Caco-2 (cell line): ENCODE measurements around the gene CLEC4G. TPM values are rescaled to one million over a fixed set of nuclear protein-coding genes. Genes with fewer than 3 reads are reported as not detected.

ENCODE experiments used
- BruUV-seq: library from RNA; stranded (reverse); fragments of 400-500 nt; replicated peaks from 2 replicates; lab custom pipeline; 2021; lab: Mats Ljungman, UMichigan
- CTCF ChIA-PET: fragments of 300-600 bp; sonication (Branson Sonifier 250); formaldehyde crosslinking; loops from one replicate; lab custom pipeline; 2022; ENCODE audit warnings: antibody characterized with exemption; lab: Charles Lee
- POLR2A ChIA-PET: fragments of 300-600 bp; sonication (Branson Sonifier 250); formaldehyde crosslinking; loops from one replicate; lab custom pipeline; 2022; ENCODE audit warnings: antibody characterized with exemption; lab: Charles Lee
- DNase-seq, 2 experiments: peaks; one replicate each; pipeline versions ENCODE4 v3.0.0 to v3.0.0-alpha.2; 2020 to 2022
- H3K27me3 ChIP-seq: replicated peaks from 2 replicates; pipeline ENCODE4 v1.6.0; 2011; ENCODE audit warnings: low read length; ENCODE audit not compliant: control insufficient read depth, insufficient read depth
- H3K36me3 ChIP-seq: 2 replicates; pipeline ENCODE4 v1.5.1; 2011; ENCODE audit warnings: low read length; ENCODE audit not compliant: control insufficient read depth, insufficient read depth
- H3K4me1 ChIP-seq: fragments of 250-450 bp; sonication (Bioruptor Pico); 2 replicates; pipeline ENCODE4 v1.5.1; 2020; ENCODE audit warnings: mild to moderate bottlenecking
- H3K4me3 ChIP-seq: 2 replicates; pipeline ENCODE4 v1.5.1; 2011; ENCODE audit warnings: low read depth, mild to moderate bottlenecking, control low read depth, low read length
- H3K9me3 ChIP-seq: fragments of 250-450 bp; sonication (Bioruptor Pico); 2 replicates; pipeline ENCODE4 v1.5.1; 2020; ENCODE audit warnings: mild to moderate bottlenecking, moderate library complexity
- H3K27ac Mint-ChIP-seq: one replicate; pipeline ENCODE4 v1.8.0; 2022; ENCODE audit warnings: mixed read lengths; ENCODE audit not compliant: unreplicated experiment
- H3K27me3 Mint-ChIP-seq: one replicate; pipeline ENCODE4 v1.8.0; 2022; ENCODE audit warnings: mixed read lengths; ENCODE audit not compliant: insufficient read depth, unreplicated experiment
- H3K36me3 Mint-ChIP-seq: one replicate; pipeline ENCODE4 v1.8.0; 2022; ENCODE audit warnings: mild to moderate bottlenecking, mixed read lengths; ENCODE audit not compliant: insufficient read depth, unreplicated experiment
- H3K4me1 Mint-ChIP-seq: one replicate; pipeline ENCODE4 v1.8.0; 2022; ENCODE audit warnings: low read depth, mixed read lengths; ENCODE audit not compliant: unreplicated experiment
- H3K4me3 Mint-ChIP-seq: one replicate; pipeline ENCODE4 v1.8.0; 2022; ENCODE audit warnings: mild to moderate bottlenecking, moderate library complexity, mixed read lengths; ENCODE audit not compliant: unreplicated experiment
- H3K9me3 Mint-ChIP-seq: one replicate; pipeline ENCODE4 v1.8.0; 2022; ENCODE audit warnings: mixed read lengths; ENCODE audit not compliant: unreplicated experiment
- CTCF ChIP-seq, 2 experiments: fragments of 200-600 bp in 1 of 2; IDR thresholded peaks; 1 replicate in 1 of 2; 2 replicates in 1 of 2; pipeline versions ENCODE4 v1.5.1 to v1.8.0; 2011 to 2022; ENCODE audit warnings: antibody characterized with exemption in 1 of 2, control low read depth in 1 of 2, inconsistent platforms in 1 of 2, low read depth in 1 of 2, low read length in 1 of 2, mild to moderate bottlenecking in 1 of 2, moderate library complexity in 1 of 2; ENCODE audit not compliant: insufficient read depth in 1 of 2, severe bottlenecking in 1 of 2, unreplicated experiment in 1 of 2
- intact Hi-C: fragments of 100-400 bp; cut with micrococcal nuclease; formaldehyde crosslinking; loops from one replicate; pipeline ENCODE4 v1.10.0; 2022; ENCODE audit not compliant: unreplicated experiment
- total RNA-seq: library from RNA; stranded (reverse); gene quantifications from 2 replicates; pipeline ENCODE4 v1.2.3, GENCODE V29; 2022

The CLEC4G gene
- total RNA-seq, 1 experiment from 2014 or later = not detected

- no peaks in the 10 kb centered on the region for H3K36me3 ChIP-seq
- no peak for DNase-seq
- Mint-ChIP-seq H3K4me3 (no peak overlapping the region), H3K9me3 (peaks cover 10% of the 10 kb centered on the region), H3K27me3 (peaks cover 20% of the 10 kb centered on the region), H3K4me1 (no peaks in the 10 kb centered on the region), H3K27ac (no peak overlapping the region), H3K36me3 (no peaks in the 10 kb centered on the region)
- no peaks in the 10 kb centered on the region for H3K27me3 ChIP-seq
- H3K9me3 ChIP-seq = no peaks in the 10 kb centered on the region
- ChIA-PET POLR2A (no interaction called here), CTCF (no interaction called here)
- no peaks in the 10 kb centered on the region for H3K4me1 ChIP-seq
- TF ChIP-seq CTCF (IDR thresholded peaks at IDR 0.05; ENCODE audit: insufficient read depth in 1 of 2, low read depth in 1 of 2, low read length in 1 of 2, severe bottlenecking in 1 of 2, unreplicated experiment in 1 of 2) = no peak
- intact Hi-C loops = no loop called here
- no TSS peak for BruUV-seq
- H3K4me3 ChIP-seq = no peak overlapping the region
These were observed 8.1 kb upstream of the CLEC4G start for GRCh38 chr19:7739801-7740681.

GRCh38 chr19:7739211-7739755 lies 7.4 kb upstream of the CLEC4G start:
- no peak overlapping the region for H3K27ac Mint-ChIP-seq
- H3K9me3 Mint-ChIP-seq = peaks cover 10% of the 10 kb centered on the region
- intact Hi-C loops = no loop called here
- H3K4me1 Mint-ChIP-seq = peaks cover 3% of the 10 kb centered on the region
- no peak for DNase-seq
- POLR2A ChIA-PET = no interaction called here
- Histone ChIP-seq H3K4me3 (no peak overlapping the region), H3K27me3 (no peaks in the 10 kb centered on the region), H3K4me1 (no peaks in the 10 kb centered on the region), H3K9me3 (no peaks in the 10 kb centered on the region), H3K36me3 (no peaks in the 10 kb centered on the region)
- no peak overlapping the region for H3K4me3 Mint-ChIP-seq
- TF ChIP-seq CTCF (IDR thresholded peaks at IDR 0.05; ENCODE audit: insufficient read depth in 1 of 2, low read depth in 1 of 2, low read length in 1 of 2, severe bottlenecking in 1 of 2, unreplicated experiment in 1 of 2) = no peak
- no peaks in the 10 kb centered on the region for H3K36me3 Mint-ChIP-seq
- BruUV-seq = no TSS peak
- CTCF ChIA-PET = no interaction called here
- H3K27me3 Mint-ChIP-seq = peaks cover 18% of the 10 kb centered on the region

GRCh38 chr19:7738023-7738422 lies 6.1 kb upstream of the CLEC4G start:
- ChIA-PET POLR2A (no interaction called here), CTCF (no interaction called here)
- no TSS peak for BruUV-seq
- Mint-ChIP-seq H3K4me3 (no peak overlapping the region), H3K27me3 (peaks cover 19% of the 10 kb centered on the region), H3K36me3 (no peaks in the 10 kb centered on the region), H3K9me3 (peaks cover 10% of the 10 kb centered on the region), H3K4me1 (peaks cover 6% of the 10 kb centered on the region), H3K27ac (no peak overlapping the region)
- Histone ChIP-seq H3K4me3 (no peak overlapping the region), H3K4me1 (no peaks in the 10 kb centered on the region), H3K36me3 (no peaks in the 10 kb centered on the region), H3K9me3 (no peaks in the 10 kb centered on the region), H3K27me3 (no peaks in the 10 kb centered on the region)
- DNase-seq = no peak
- intact Hi-C loops = no loop called here
- TF ChIP-seq CTCF (IDR thresholded peaks at IDR 0.05; ENCODE audit: insufficient read depth in 1 of 2, low read depth in 1 of 2, low read length in 1 of 2, severe bottlenecking in 1 of 2, unreplicated experiment in 1 of 2) = no peak
